ENCODE results near the gene UBE2L6. TPM values are rescaled to one million over a fixed set of nuclear protein-coding genes. Genes with fewer than 3 reads are reported as not detected.

UBE2L6 gene
- 32.7 and 45.5 TPM in 2 replicates for total RNA-seq

GRCh38 chr11:57567515-57568329, at the start of gene UBE2L6:
Gene UBE2L6, minus strand, starts transcription at chr11:57567672. Its CDS starts 61 bp downstream, at chr11:57567611.

DNA sequence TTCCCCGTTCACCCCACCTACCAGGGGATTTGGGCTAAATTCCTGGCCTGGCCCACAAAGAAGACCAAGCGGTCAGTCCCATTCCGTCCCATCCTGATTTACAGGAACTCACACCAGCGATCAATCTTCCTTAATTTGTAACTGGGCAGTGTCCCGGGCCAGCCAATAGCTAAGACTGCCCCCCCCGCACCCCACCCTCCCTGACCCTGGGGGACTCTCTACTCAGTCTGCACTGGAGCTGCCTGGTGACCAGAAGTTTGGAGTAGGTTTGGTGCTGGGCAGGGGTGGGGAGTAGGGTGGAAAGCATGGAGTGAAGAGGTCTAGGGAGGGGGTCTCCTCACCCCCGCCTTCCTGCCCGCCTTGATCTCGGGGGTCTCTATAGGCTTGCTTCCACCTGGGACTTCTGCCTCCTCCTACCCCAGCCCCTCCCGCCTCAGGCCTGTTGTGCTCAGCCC, 30.0 kb upstream of the UBE2L6 start, which contains the start of gene SERPING1:
SERPING1 (plus strand) TSS at position 225 of the 455 bp plus-strand sequence. CDS start 586 bp downstream, outside the sequence.

GRCh38 chr11:57536947-57537619, 30.4 kb downstream of the UBE2L6 start, which contains the start of gene SMTNL1:
Gene SMTNL1, plus strand, starts transcription at chr11:57537595. Its CDS starts 5,048 bp downstream, at chr11:57542643.

DNA sequence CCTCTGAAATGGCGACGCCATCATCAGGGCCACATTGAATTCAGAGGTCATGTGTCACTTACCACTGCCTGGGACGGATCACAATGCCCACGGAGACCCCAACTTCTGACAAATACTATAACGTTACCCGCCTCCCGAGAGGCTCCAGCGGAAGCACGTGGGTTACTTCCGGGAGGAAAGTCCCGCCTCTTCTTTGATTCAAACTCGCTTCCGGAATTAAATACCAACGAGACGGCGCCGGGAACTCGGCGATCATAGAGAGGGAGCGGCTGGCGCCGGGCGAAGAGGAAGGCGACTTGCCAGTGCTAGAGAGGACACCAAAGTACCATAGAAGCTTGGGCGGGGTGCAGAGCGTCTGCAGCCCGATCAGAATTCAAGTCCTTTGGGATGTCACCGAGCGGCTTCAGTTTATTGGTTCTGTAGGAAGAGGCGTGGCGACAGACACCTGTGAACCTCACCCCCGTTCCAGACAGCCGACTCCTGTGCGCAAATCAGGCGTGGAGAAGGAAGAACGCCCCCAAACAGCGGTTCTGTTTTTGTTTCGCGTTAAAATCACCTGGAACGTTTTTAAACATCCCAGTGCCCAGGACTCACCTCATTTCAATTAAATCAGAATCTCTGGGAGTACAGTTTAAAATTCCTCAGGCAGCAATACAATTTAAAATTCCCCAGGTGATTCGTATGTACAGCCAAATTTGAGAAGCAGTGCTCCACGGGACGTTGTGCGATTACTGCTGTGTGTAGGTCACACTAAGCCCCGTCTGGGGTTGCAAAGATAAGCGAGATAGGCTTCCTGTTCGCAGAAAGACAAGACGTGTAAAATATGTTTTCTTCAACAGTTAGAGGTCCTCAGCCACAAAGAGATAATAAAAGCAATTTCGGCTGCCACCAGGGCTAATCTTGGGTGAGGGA, 36.6 kb downstream of the UBE2L6 start, which contains the start of gene TIMM10:
TIMM10 (minus strand) TSS at position 159 of the 912 bp plus-strand sequence. CDS start 565 bp downstream, outside the sequence.

DNA sequence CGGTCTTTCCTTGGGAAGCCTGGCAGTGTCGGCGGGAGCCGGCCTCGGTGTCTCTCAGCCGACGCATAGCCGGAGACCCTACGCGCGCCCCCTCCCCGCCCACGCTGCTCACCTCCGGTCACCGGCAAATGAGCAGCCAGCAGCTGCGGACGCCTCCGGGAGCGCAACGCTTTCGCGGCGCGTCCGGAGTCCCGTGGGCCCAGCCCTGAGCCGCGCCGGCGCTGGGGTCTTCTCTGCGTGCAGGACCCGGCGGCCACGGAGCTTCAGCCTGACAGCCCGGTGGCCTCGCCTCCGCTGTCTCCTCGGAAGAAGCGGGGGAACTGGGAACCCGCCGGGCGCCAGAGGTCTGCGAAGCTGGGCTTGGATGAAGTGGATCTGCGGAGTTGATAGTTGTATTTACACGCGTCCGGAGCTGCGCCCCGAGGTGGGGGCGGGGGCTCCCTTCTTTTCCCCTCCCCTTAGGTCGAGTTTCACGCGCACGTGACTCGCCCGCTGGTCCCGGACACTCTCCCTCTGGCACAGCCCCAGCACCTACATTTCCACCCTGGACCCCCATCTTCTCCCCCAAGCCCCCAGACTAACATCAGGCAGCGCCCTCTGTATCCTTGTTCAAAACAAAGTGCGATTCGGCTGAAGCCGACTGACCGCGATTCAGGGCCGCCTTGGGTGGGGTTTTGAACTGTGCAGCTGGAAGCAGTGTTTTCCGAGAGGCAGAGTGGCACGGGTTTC, 52.0 kb downstream of the UBE2L6 start, which contains the start of gene SLC43A1:
SLC43A1 (minus strand) TSS at position 371 of the 729 bp plus-strand sequence. CDS start 1,591 bp downstream, outside the sequence.

Other genes with a start within 250 kb of the UBE2L6 start
- 54.4 and 66.6 TPM in 2 replicates for gene TNKS1BP1, start 242.7 kb downstream of the UBE2L6 start, total RNA-seq
- 69.5 and 85.6 TPM in 2 replicates for gene SSRP1, start 231.8 kb downstream of the UBE2L6 start, total RNA-seq
- gene P2RX3, start 229.3 kb downstream of the UBE2L6 start, total RNA-seq = not detected in 2 replicates
- not detected in 2 replicates for gene PRG3, start 186.5 kb downstream of the UBE2L6 start, total RNA-seq
- 0.25 and 0.32 TPM in 2 replicates for gene PRG2, start 177.0 kb downstream of the UBE2L6 start, total RNA-seq
- gene SLC43A3, start 140.6 kb downstream of the UBE2L6 start, total RNA-seq = 24.4 and 56.5 TPM in 2 replicates
- gene RTN4RL2, start 107.1 kb downstream of the UBE2L6 start, total RNA-seq = 0.19 TPM in 1 of 2 replicates, not detected in the other
- 8.7 and 15.5 TPM in 2 replicates for gene SLC43A1, start 52.0 kb downstream of the UBE2L6 start, total RNA-seq
- gene TIMM10, start 36.9 kb downstream of the UBE2L6 start, total RNA-seq = 44.8 and 75.6 TPM in 2 replicates
- not detected in 2 replicates for gene SMTNL1, start 30.1 kb downstream of the UBE2L6 start, total RNA-seq
- gene SERPING1, start 30.0 kb upstream of the UBE2L6 start, total RNA-seq = 0.13 and 0.16 TPM in 2 replicates
- 0.16 TPM in 1 of 2 replicates, not detected in the other for gene YPEL4, start 82.2 kb upstream of the UBE2L6 start, total RNA-seq
- 16.7 and 24.8 TPM in 2 replicates for gene CLP1, start 90.1 kb upstream of the UBE2L6 start, total RNA-seq
- 24.0 and 41.2 TPM in 2 replicates for gene ZDHHC5, start 100.4 kb upstream of the UBE2L6 start, total RNA-seq
- 15.2 and 16.4 TPM in 2 replicates for gene MED19, start 144.5 kb upstream of the UBE2L6 start, total RNA-seq
- gene TMX2, start 144.9 kb upstream of the UBE2L6 start, total RNA-seq = 40.0 and 72.9 TPM in 2 replicates
- 49.3 and 68.5 TPM in 2 replicates for gene SELENOH, start 173.8 kb upstream of the UBE2L6 start, total RNA-seq
- not detected in 2 replicates for gene BTBD18, start 184.1 kb upstream of the UBE2L6 start, total RNA-seq
- 169 and 366 TPM in 2 replicates for gene CTNND1, start 194.1 kb upstream of the UBE2L6 start, total RNA-seq